ENCODE measurements around the gene PLEKHA4.
"Not testable (repeated sequence)": the region's sequence is repeated elsewhere in the genome, so short reads cannot be mapped to it uniquely, and the experiment has no call there.

PLEKHA4 gene

GRCh38 chr19:48907671-48908070 is 39.3 kb upstream of the PLEKHA4 start:
- no peak overlapping the region for H3K4me3 ChIP-seq (ENCODE audit: low read depth, low read length)
- no peak for TF ChIP-seq CTCF (IDR thresholded peaks at IDR 0.05; ENCODE audit: low read depth, low read length)

GRCh38 chr19:48906324-48906723 is 37.9 kb upstream of the PLEKHA4 start:
- H3K4me3 ChIP-seq (ENCODE audit: low read depth, low read length), result no peak overlapping the region
- no peak for TF ChIP-seq CTCF (IDR thresholded peaks at IDR 0.05; ENCODE audit: low read depth, low read length)

GRCh38 chr19:48905664-48906063 is 37.2 kb upstream of the PLEKHA4 start:
- H3K4me3 ChIP-seq (ENCODE audit: low read depth, low read length), result no peak overlapping the region
- TF ChIP-seq CTCF (IDR thresholded peaks at IDR 0.05; ENCODE audit: low read depth, low read length), result no peak

- H3K4me3 ChIP-seq (ENCODE audit: low read depth, low read length), result not testable (repeated sequence)
These were observed 35.4 kb upstream of the PLEKHA4 start for GRCh38 chr19:48903788-48904187.

- H3K4me3 ChIP-seq (ENCODE audit: low read depth, low read length), result not testable (repeated sequence)
These were observed 33.9 kb upstream of the PLEKHA4 start for GRCh38 chr19:48902291-48902690.

- TF ChIP-seq CTCF (IDR thresholded peaks at IDR 0.05; ENCODE audit: low read depth, low read length), result no peak
- peak overlapping the region; percentile 98 for H3K4me3 ChIP-seq (ENCODE audit: low read depth, low read length)
These were observed 32.3 kb upstream of the PLEKHA4 start for GRCh38 chr19:48900477-48901406.

- peak; percentile 16; the same call in 1 of the 2 replicates for TF ChIP-seq CTCF (IDR thresholded peaks at IDR 0.05; ENCODE audit: low read depth, low read length)
- H3K4me3 ChIP-seq (ENCODE audit: low read depth, low read length), result peak within 1 kb of the TSS; percentile 98
These were observed 31.5 kb upstream of the PLEKHA4 start, which contains the start of gene NUCB1 for GRCh38 chr19:48899781-48900476. Gene NUCB1, plus strand, starts transcription at chr19:48900312. Its CDS starts 485 bp downstream, at chr19:48900797.

- H3K4me3 ChIP-seq (ENCODE audit: low read depth, low read length), result peak overlapping the region; percentile 98
These were observed 31.0 kb upstream of the PLEKHA4 start for GRCh38 chr19:48899386-48899749.
